Measurements from ENCODE around the gene GGT5.
"Not testable (repeated sequence)": the region's sequence is repeated elsewhere in the genome, so short reads cannot be mapped to it uniquely, and the experiment has no call there.

- not testable (repeated sequence) for TF ChIP-seq CTCF, EP300, POLR2A (IDR thresholded peaks at IDR 0.05)
Measured at GRCh38 chr22:24240985-24241692, 3.7 kb downstream of the GGT5 start.

Data from tibial nerve (tissue), 4 donors.